ACC112 (cell line): ENCODE results near the gene DOCK2.

Experiments used
- H2AFZ ChIP-seq: fragments of 200-600 bp; sonication (generic); one replicate; pipeline ENCODE4 v1.6.0; 2017; ENCODE audit warnings: antibody characterized with exemption, low read length; ENCODE audit not compliant: unreplicated experiment
- H3K27ac ChIP-seq: fragments of 200-600 bp; sonication (generic); 2 replicates; pipeline ENCODE4 v1.5.1; 2014; ENCODE audit warnings: low read depth, mild to moderate bottlenecking, antibody characterized with exemption, low read length, moderate library complexity
- H3K27me3 ChIP-seq: fragments of 200-600 bp; sonication (generic); 2 replicates; pipeline ENCODE4 v1.6.1; 2014; ENCODE audit warnings: mild to moderate bottlenecking, antibody characterized with exemption, low read length, moderate library complexity, mixed read lengths; ENCODE audit not compliant: insufficient read depth
- H3K36me3 ChIP-seq: fragments of 200-600 bp; sonication (generic); 2 replicates; pipeline ENCODE4 v1.6.1; 2016; ENCODE audit warnings: mild to moderate bottlenecking, antibody characterized with exemption, low read length, moderate library complexity, mixed read lengths; ENCODE audit not compliant: insufficient read depth
- H3K4me1 ChIP-seq: fragments of 200-600 bp; sonication (generic); one replicate; pipeline ENCODE4 v1.6.1; 2016; ENCODE audit warnings: low read length, mixed read lengths; ENCODE audit not compliant: insufficient read depth, unreplicated experiment, control insufficient read depth
- H3K4me3 ChIP-seq: fragments of 200-600 bp; sonication (generic); 2 replicates; pipeline ENCODE4 v1.5.1; 2014; ENCODE audit warnings: mild to moderate bottlenecking, low read depth, low read length
- H3K79me2 ChIP-seq: fragments of 200-600 bp; sonication (generic); one replicate; pipeline ENCODE4 v1.6.0; 2016; ENCODE audit warnings: low read length; ENCODE audit not compliant: control insufficient read depth, unreplicated experiment, insufficient read depth

DOCK2 gene

DNA sequence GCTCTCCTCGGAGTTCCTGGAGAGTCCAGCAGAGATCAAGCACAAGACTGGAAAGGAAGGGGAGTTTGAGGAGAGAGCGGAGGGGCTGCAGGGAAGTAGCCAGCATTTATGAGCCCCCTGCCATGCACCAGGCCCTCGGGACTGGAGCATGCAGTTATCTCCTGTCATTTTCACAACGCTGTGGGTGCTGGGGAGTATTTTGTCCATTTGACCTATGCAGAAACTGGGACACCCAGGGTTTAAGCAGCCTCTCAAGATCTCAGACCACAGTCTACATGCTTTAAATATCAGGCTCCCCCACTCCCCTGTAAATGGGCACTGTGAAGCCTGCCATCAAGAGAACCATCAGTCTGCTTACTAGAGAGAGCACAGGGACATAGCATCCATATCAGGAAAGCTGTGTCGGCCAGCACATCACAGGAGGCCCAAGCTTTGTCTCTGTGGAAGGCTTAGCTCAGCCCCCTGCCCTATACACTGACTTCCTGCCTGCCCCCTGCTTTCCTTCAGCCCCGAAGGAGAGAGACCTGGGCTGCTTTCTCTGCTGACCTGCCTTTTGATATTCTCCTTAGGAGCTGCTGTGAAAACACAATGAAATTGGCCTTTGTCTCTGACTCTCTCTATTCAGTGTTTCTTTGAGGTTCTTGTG is 475.9 kb downstream of the DOCK2 start:
- Histone ChIP-seq H3K4me1 (no peaks in the 10 kb centered on the region), H3K27ac (no peak overlapping the region), H3K79me2 (no peaks in the 10 kb centered on the region), H3K27me3 (peaks cover 6% of the 10 kb centered on the region; the same call in 1 of the 2 replicates), H3K4me3 (no peak overlapping the region), H3K36me3 (no peaks in the 10 kb centered on the region), H2AFZ (no peak overlapping the region)

DNA sequence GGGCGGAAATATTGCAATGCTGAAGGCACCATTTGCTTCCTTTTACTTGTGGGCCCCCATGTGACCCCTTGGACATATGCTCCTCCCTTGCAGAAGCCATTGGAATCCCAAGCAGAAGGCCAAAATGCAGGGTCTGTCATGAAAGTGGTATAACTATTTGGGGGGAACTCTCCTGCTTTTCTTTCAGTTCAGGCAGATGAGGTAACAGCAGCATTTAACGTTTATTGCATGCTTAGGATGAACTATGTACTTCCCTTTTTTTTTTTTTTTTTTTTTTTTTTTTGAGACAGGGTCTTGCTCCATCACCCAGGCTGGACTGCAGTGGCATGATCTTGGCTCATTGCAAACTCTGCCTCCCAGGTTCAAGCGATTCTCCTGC is 476.4 kb downstream of the DOCK2 start:
- H3K36me3 ChIP-seq = no peaks in the 10 kb centered on the region
- no peaks in the 10 kb centered on the region for H3K4me1 ChIP-seq
- H3K79me2 ChIP-seq = no peaks in the 10 kb centered on the region
- no peak overlapping the region for H3K27ac ChIP-seq
- H3K27me3 ChIP-seq = peaks cover 6% of the 10 kb centered on the region; the same call in 1 of the 2 replicates
- H2AFZ ChIP-seq = no peak overlapping the region
- H3K4me3 ChIP-seq = no peak overlapping the region

DNA sequence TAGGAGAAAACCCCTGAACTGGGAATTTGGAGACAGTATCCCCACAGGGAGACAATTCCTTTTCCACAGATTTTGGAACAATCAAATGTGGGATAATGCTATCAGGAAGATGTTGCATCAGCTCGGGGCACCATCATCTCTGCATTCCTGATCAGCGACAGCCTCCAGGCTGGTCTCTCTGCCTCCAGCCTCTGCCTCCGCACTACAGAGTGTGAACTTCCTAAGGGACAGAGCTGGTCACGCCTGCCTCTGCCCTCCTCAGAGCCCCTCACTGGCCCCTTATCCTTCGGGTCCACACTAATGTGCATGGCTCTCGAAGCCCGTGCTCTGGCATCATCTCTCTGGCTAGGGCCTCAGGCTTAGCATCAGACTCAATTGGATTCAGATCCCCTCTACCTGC is 477.2 kb downstream of the DOCK2 start:
- Histone ChIP-seq H3K36me3 (no peaks in the 10 kb centered on the region), H3K79me2 (no peaks in the 10 kb centered on the region), H3K4me3 (no peak overlapping the region), H3K4me1 (no peaks in the 10 kb centered on the region), H2AFZ (no peak overlapping the region), H3K27ac (no peak overlapping the region), H3K27me3 (peaks cover 6% of the 10 kb centered on the region; the same call in 1 of the 2 replicates)

DNA sequence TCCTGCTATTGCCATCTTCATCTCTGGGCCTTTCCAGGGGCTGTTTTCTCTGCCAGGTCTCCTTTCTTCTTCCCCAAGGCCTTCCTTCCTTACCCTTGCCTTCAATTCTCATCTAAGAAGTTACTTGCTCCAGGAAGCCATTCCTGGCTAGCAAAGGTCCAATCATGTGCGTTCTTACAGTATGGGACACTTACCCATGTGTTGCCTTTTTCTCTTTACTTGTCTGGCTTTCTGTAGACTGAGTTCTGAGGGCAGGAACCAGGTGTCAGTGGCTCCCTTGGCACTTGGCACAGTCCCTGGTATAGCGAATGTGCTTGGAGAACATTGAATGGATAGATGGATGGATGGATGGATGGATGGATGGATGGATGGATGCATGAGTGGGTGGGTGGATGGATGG is 478.9 kb downstream of the DOCK2 start:
- Histone ChIP-seq H3K4me1 (peaks cover 2% of the 10 kb centered on the region), H2AFZ (no peak overlapping the region), H3K4me3 (no peak overlapping the region), H3K27ac (no peak overlapping the region), H3K27me3 (no peaks in the 10 kb centered on the region), H3K36me3 (no peaks in the 10 kb centered on the region), H3K79me2 (no peaks in the 10 kb centered on the region)

DNA sequence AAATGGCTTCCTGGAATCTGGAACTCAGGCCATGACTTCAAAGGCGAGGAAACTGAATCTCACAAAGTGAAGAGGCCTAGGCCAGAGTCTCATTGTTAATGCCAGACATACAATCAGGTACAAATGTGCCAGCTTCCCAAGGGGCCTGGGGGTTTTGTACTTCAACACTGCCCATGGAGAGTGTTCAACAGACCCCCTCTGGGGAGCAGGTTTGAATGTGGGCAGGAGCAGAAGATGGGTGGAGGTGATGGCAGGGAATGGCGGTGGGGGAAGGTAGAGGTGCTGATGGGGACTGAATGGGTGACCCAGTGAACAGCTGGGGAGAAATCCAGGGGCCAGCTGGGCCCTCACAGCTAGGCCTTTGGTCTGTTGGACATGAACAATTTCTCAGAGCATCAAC is 480.7 kb downstream of the DOCK2 start:
- Histone ChIP-seq H3K36me3 (no peaks in the 10 kb centered on the region), H3K4me3 (no peak overlapping the region), H3K79me2 (no peaks in the 10 kb centered on the region), H3K27ac (no peak overlapping the region), H3K4me1 (peaks cover 9% of the 10 kb centered on the region), H3K27me3 (no peaks in the 10 kb centered on the region), H2AFZ (no peak overlapping the region)

DNA sequence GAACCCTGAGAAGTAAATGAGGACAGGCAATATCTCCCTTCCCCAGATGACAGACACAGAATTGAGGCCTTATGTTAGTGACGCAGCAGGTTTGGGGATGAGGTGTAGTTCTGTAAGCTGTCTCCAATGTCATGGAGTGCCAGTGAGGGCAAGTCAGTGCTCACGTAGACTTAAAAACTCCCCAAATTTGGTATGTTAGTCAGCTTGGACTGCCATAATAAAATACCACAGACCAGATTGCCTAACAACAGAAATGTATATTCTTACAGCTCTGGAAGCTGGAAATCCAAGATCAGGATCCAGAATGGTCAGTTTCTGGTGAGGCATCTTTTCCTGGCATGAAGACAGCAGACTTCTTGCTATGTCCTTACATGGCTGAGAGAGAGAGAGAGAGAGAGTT is 483.5 kb downstream of the DOCK2 start:
- Histone ChIP-seq H3K36me3 (no peaks in the 10 kb centered on the region), H3K79me2 (no peaks in the 10 kb centered on the region), H3K27me3 (no peaks in the 10 kb centered on the region), H3K4me1 (peaks cover 9% of the 10 kb centered on the region), H2AFZ (no peak overlapping the region), H3K27ac (peak overlapping the region; percentile 54), H3K4me3 (no peak overlapping the region)

DNA sequence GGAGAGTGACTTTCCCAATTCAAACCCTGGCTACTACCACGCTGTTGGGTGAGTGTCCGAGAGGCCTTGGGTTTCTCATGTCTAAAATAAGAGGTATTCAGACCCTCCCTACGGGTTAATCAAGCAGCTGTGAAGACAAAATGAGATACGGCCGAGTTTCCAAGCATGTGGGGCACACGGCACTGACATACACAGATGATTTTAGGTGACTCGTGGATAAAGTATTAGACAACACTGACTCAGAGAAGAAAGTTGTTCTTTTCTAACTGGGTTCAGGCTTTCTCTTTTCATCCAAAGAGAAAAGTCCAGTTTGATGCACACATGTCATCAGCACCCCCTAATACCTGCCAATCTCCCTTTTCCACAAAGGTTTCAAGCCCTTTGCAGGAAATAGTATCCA is 484.2 kb downstream of the DOCK2 start:
- Histone ChIP-seq H3K4me1 (peaks cover 9% of the 10 kb centered on the region), H3K36me3 (no peaks in the 10 kb centered on the region), H2AFZ (no peak overlapping the region), H3K79me2 (no peaks in the 10 kb centered on the region), H3K27me3 (no peaks in the 10 kb centered on the region), H3K4me3 (no peak overlapping the region), H3K27ac (peak overlapping the region; percentile 23)

DNA sequence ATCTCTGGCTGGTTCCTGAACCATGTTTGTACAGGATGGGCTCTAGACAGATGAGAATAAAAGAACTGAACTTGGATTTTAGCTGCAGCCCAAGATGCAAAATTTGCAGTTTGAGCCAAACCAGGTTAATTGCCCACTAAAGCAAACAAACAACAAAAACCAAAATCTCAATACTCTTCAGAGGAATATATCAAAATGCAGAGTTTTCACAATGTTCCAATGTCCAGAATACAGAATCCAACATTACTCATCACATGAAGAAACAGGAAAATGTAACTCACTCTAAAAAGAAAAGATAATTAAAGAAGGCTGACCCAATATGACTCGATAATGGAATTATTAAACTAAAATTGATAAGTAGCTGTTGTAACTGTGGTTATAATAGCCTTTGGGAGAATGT is 489.0 kb downstream of the DOCK2 start:
- H3K79me2 ChIP-seq = no peaks in the 10 kb centered on the region
- peaks cover 6% of the 10 kb centered on the region for H3K4me1 ChIP-seq
- no peak overlapping the region for H2AFZ ChIP-seq
- H3K36me3 ChIP-seq = no peaks in the 10 kb centered on the region
- H3K4me3 ChIP-seq = no peak overlapping the region
- H3K27me3 ChIP-seq = no peaks in the 10 kb centered on the region
- H3K27ac ChIP-seq = no peak overlapping the region

DNA sequence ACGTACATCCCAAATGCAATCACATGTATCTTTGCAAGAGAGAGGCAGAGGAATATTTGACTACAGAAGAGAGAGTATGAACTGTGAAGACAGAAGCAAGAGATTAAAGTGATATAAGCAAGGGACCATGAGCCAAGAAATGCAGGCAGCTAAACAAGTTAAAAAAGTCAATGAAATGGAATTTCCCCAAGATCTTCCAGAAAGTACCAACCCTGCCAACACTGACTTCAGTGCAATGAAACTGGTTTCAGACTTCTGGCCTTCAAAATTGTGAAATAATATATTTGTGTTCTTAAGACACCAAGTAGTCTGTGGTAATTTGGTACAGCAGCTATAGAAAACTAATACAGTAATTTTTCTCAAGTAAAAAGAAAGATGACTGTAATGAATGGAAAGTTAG is 489.6 kb downstream of the DOCK2 start:
- Histone ChIP-seq H3K27ac (no peak overlapping the region), H3K79me2 (no peaks in the 10 kb centered on the region), H3K27me3 (no peaks in the 10 kb centered on the region), H3K4me3 (no peak overlapping the region), H2AFZ (no peak overlapping the region), H3K4me1 (no peaks in the 10 kb centered on the region), H3K36me3 (no peaks in the 10 kb centered on the region)

DNA sequence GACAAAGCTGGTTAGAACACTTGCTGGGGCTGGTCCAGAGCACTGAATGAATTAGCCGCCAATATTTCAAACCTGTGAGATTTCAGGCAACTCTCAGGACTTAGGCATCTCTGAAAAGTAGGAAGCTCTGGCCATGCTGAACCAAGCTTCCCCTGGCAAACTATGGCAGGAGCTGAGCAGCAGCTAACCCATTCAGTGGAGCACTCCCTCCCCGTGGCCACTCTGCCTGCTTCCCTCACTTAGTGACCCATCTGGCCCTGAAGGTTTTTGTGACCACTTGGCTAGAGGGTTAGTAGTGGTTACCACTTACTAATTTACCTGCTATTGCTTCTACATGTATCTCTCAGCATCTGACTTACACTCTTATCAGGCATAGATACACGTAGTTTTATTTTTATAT is 494.2 kb downstream of the DOCK2 start:
- Histone ChIP-seq H3K4me3 (no peak overlapping the region), H3K27me3 (no peaks in the 10 kb centered on the region), H3K36me3 (no peaks in the 10 kb centered on the region), H3K4me1 (peaks cover 22% of the 10 kb centered on the region), H3K79me2 (no peaks in the 10 kb centered on the region), H3K27ac (no peak overlapping the region), H2AFZ (no peak overlapping the region)

DNA sequence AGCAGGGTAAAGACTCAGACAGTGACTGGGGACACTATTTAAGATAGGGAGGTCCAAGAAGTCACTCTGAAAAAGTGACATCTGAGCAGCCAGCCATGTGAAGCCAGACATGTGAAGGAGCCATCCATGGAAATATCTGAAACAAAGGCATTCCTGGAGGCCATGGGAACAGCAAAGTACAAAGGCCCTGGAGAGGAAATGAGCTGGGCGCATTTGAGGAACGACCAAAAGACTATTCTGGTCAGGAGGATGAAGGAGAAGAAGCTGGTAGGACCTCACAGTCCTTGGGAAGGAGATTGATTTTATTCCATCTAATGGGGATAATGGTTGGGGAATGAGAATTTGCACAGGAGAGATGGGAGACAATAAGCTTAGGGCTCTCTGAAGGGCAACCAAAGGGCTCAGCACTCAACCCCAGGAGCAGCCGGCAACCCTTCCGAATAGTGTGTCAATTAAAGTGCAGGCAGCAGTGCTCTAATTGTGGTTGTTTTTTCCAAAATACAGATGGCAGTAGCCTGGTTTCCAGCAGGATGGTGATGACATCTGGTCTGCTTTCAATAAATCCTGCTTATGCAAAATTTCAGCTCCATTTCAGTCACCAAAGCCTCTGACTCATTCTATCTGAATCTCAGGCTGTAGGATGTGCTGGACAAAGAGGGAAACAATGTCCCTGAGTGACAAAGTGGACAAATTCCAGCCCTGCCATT is 495.3 kb downstream of the DOCK2 start:
- Histone ChIP-seq H3K4me1 (peaks cover 24% of the 10 kb centered on the region), H3K27me3 (no peaks in the 10 kb centered on the region), H3K4me3 (no peak overlapping the region), H3K79me2 (no peaks in the 10 kb centered on the region), H3K27ac (no peak overlapping the region), H3K36me3 (no peaks in the 10 kb centered on the region), H2AFZ (no peak overlapping the region)
